ENCODE results near the gene MT1G. TPM values are rescaled to one million over a fixed set of nuclear protein-coding genes. Genes with fewer than 3 reads are reported as not detected.
"Not testable (repeated sequence)": the region's sequence is repeated elsewhere in the genome, so short reads cannot be mapped to it uniquely, and the experiment has no call there.

Gene MT1G
- total RNA-seq, 2 donors from 2014 or later, result 3.4 TPM; not detected in 1

DNA sequence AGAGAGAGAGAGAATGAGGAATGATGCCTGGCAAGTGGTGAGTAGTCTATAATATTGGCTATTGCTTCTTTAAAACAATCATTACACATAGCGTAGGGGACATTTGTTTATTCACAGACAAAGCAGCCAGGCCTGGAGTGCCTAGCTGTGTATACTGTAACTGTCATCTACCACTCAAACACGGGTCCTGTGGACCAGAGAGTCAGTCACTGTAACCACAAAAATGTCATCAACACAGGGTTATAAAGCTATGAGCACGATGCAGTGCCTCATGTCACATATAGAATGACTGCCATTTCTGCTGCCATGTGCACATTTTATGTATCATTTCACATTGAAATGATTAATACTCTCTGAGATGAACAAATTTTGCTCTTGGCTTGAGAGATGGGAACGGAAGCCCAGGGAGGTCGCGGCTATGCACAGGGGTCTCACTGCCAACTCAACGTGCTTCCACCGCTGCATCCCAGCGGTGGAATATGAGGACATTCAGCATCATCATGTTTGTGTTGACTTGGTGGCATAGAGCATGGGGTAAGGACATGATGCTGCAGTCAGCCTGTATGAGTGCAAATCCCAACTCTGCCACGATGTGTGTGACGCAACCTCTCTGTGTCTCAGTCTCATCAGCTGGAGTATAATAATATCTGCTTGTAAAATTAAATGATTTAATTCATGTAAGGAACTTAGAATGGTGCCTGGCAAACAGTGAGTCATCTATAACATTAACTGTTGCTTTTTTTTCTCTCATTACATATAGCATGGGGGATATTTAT, 5.1 kb upstream of the MT1G start:
- Mint-ChIP-seq H3K9me3 (no peaks in the 10 kb centered on the region), H3K27ac (no peak overlapping the region), H3K36me3 (peaks cover 0 to 8% of the 10 kb centered on the region in 2 donors)
- DNase-seq (ENCODE audit: low spot score in 2 of 2) (no peak), ATAC-seq (no peak)

DNA sequence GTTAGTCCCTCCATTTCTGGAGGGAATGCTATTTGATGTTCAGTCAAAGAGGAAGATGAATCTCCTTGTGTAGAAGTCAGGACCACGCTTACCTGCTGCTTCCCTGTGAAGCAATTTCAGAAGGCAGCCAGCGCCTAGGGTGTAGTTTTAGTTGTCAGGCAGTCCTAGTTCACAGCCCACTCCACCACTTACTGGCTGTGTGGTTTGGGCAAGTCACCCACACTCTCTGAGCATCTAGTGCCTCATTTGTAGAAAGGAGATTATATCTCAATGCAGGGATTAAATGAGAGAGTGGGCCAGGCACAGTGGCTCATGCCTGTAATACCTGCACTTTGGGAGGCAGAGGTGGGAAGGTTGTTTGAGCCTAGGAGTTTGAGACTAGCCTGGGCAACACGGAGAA, 4.3 kb upstream of the MT1G start:
- ATAC-seq; H3K9me3 Mint-ChIP-seq; H3K36me3 Mint-ChIP-seq; DNase-seq (ENCODE audit: low spot score in 2 of 2); H3K27ac Mint-ChIP-seq: not testable (repeated sequence)

DNA sequence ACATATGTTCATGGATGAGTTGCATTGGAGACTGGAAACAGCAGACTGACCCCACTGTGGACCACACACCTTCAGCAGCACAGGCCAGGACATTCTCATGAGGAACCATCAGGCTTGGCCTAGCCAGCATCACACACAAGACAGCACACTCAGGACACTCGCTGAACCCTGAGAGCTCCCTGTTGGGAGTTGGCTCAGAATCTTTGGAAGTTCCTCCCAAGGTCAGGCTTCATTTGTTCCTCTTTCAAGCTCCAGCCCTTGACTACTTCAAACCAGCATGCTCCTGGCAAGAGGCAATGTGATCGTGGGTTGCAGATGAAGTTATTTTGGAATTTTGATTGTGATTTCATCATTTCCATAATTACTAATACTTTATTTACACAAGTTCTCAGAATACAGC, 3.8 kb upstream of the MT1G start:
- not testable (repeated sequence) for ATAC-seq; DNase-seq (ENCODE audit: low spot score in 2 of 2); H3K36me3 Mint-ChIP-seq; H3K27ac Mint-ChIP-seq; H3K9me3 Mint-ChIP-seq

DNA sequence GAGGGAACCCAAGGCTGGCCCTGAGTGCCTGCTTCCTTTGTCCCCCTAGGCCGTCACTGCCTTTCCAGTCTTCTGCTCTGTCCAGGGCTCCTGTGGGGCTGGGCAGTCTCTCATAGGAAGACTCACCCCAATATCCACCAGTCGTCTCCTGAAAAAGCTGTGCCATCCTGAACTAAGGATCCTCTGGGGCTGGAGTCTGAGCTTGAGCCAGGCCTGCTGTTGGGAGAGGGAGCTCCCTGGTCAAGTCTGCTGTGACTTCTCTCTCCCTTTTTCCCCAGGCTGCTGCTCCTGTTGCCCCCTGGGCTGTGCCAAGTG, 2.7 kb upstream of the MT1G start:
- ATAC-seq (no peak), DNase-seq (ENCODE audit: low spot score in 2 of 2) (no peak)
- Mint-ChIP-seq H3K27ac (no peak overlapping the region), H3K9me3 (no peaks in the 10 kb centered on the region), H3K36me3 (peaks cover 0 to 8% of the 10 kb centered on the region in 2 donors)

DNA sequence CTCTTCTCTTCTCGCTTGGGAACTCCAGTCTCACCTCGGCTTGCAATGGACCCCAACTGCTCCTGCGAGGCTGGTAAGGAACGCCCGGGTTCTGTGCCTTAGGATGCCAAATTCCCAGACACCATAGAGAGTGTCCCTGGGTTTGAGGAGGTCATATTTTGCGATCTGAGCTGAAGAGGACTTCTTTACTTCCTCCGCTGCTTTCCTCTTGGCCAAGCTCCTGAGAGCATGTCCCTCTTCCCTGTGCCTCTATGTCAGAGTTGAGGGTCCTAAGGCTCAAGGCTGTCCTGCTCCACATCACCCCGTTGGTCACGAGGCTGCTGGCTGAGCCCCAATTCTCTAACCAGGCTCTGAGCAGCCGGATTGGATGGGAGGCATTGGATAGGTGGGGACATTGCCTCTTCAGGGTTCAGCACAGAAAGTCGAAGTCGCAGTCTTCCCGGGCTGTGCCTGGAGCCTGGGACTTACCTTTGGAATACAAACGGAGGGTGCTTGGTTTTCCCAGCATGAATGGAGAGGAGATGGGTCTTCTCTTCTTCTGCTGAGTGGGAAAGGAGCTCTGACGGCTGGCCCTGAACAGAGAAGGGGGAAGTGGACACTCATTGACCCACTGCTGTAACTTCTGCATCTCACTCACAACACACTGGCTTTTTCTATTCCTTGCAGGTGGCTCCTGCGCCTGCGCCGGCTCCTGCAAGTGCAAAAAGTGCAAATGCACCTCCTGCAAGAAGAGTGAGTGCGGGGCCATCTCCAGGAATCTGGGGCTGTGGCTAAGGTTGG, 2.2 kb upstream of the MT1G start:
- ATAC-seq (no peak), DNase-seq (ENCODE audit: low spot score in 2 of 2) (no peak)
- Mint-ChIP-seq H3K36me3 (peaks cover 0 to 8% of the 10 kb centered on the region in 2 donors), H3K9me3 (no peaks in the 10 kb centered on the region), H3K27ac (no peak overlapping the region)

DNA sequence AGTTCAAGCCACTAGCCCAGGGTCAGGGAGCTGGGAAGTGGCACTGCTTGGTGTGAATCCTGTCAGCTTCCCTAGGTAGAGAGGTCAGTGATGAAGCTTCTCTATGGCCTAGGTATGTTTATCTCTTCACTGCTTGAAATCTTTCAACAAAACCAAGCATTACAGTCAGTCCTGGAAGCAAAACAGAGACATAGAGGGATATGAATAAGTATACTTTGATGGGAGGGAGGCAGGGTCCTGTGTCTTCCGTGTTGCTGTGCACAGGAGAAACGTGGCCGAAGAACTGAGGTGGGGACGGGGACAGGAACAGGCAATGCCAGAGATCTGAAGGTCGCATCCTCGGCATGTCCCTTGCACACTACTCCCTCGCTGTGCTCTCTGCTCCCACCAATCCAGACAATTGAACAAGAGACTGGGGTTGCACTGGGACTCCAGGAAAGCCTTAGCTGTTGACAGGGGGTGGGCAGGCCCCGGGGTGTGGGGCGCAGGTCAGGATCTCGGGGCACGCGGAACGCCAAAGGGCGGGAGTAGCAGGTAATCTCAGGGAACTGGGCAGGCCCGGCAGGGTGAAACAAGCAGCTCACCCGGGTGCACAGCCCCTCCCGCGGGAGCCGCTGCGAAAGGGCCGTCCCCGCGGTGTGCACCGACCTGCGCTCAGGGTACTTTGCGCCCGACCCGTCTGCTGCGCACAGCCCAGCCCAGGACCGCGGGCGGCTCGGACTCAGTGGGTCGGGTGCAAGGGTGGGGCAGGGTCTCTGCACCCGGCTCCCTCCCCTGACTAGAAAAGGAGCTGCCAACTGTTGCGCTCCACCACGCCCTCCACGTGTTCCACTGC, 1.4 kb upstream of the MT1G start, which contains the start of gene MT1H:
TSS of gene MT1H (plus strand) at position 810 of the 835 bp plus-strand sequence. CDS start 71 bp downstream, outside the sequence.
- peaks cover 0 to 8% of the 10 kb centered on the region in 2 donors for H3K36me3 Mint-ChIP-seq
- no peak within 1 kb of the TSS for H3K27ac Mint-ChIP-seq
- DNase-seq (ENCODE audit: low spot score in 2 of 2) (peak in 1 of 2 donors; percentile 37), ATAC-seq (peak in 1 of 2 donors; percentile 53)
- H3K9me3 Mint-ChIP-seq, result no peaks in the 10 kb centered on the region

DNA sequence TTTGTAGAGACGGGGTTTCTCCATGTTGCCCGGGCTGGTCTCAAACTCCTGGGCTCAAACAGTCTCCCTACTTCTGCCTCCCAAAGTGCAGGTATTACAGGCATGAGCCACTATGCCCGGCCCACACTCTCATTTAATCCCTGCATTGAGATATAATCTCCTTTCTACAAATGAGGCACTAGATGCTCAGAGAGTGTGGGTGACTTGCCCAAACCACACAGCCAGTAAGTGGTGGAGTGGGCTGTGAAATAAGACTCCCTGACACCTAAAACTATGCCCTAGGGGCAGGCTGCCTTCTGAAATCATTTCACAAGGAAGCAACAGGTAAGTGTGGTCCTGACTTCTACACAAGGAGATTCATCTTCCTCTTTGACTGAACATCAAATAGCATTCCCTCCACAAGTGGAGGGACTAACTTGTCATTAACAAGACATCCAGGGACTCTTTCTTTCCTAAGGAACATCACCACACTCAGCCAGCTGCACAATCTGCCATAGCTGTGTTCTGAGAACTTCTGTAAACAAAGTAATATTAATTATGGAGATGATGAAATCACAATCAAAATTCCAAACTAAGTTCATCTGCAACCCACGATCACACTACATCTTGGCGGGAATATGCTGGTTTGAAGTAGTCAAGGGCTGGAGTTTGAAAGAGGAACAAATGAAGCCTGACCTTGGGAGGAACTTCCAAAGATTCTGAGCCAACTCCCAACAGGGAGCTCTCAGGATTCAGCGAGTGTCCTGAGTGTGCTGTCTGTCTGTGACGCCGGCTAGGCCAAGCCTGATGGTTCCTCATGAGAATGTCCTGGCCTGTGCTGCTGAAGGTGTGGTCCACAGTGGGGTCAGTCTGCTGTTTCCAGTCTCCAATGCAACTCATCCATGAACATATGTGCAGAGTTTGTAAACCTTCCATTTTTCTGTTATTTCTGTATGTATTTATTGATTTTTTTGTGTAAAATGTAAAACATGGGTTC, 2.3 kb downstream of the MT1G start:
- not testable (repeated sequence) for ATAC-seq; DNase-seq (ENCODE audit: low spot score in 2 of 2); H3K36me3 Mint-ChIP-seq; H3K9me3 Mint-ChIP-seq; H3K27ac Mint-ChIP-seq

DNA sequence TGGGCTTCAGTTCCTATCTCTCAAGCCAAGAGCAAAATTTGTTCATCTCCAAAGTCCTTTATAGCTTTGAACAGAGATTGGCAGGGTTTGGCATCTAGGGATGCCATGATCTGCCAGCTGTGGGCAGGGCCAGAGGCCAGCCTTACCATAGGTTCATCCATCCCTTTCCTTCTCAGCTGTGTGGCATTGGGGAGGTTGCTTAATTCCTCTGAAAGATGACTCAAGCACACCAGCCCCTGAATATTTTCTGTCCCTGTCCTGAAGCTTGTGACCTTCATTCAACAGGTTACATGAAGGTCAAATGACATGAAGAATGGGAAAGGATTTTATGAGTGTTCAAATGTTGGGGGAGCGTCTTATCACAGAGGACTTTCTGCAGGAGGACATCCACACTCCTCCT, 3.4 kb downstream of the MT1G start:
- ATAC-seq, result no peak
- Mint-ChIP-seq H3K27ac (no peak overlapping the region), H3K36me3 (peaks cover 0 to 8% of the 10 kb centered on the region in 2 donors), H3K9me3 (no peaks in the 10 kb centered on the region)
- no peak for DNase-seq (ENCODE audit: low spot score in 2 of 2)

DNA sequence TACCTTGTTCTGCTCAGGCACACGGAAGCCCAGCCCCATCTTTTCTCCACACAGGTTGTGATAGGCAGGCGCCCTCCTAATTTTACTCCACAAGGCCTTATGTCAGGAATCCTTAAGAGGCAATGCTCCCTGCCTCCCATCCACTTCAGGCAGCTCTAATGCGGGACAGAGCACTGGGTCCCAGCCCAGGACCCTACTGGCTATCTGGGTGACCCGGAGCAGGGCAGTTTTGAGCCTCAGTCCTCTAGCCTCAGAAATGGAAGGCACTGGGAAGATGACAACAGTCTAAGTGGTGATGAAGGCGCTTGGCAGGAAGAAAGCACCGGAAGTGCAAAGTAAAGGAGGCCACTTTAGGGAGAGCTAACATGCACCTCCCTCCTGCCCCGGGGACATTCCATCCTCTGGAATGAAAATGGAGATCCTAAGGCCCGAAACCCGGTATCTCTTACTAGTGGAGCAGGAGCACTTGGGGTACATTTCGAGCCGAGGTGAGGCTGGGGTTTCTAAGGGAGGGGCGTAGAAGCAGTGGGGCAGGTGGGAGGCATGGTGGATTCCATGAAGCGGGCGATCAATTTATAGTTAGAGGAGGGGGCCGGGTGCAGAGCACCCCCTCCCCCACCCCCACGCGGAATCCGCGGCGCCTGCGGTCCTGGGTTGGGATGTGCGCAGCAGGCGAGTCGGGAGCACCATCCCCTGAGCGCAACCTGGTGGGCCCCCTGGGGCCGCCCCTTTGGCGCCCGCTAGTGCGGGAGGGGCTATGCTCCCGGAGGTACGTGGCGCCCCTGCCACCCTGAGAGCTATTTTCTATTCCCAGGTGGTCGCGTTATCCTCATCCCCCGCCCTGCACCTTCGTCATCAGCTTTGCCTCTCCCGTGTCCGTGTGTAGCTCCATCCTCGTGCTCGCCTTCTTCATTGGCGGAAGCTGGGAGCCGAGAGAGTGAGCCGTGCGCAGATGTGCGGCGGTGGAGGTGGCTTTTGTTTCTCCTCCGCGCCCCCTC, 5.2 kb downstream of the MT1G start:
- DNase-seq (ENCODE audit: low spot score in 2 of 2) (peak in 1 of 2 donors; percentile 49), ATAC-seq (peak; percentile 62 to 63)
- H3K27ac Mint-ChIP-seq, result peak overlapping the region; percentile 31 to 95
- no peaks in the 10 kb centered on the region for H3K36me3 Mint-ChIP-seq
- no peaks in the 10 kb centered on the region for H3K9me3 Mint-ChIP-seq

DNA sequence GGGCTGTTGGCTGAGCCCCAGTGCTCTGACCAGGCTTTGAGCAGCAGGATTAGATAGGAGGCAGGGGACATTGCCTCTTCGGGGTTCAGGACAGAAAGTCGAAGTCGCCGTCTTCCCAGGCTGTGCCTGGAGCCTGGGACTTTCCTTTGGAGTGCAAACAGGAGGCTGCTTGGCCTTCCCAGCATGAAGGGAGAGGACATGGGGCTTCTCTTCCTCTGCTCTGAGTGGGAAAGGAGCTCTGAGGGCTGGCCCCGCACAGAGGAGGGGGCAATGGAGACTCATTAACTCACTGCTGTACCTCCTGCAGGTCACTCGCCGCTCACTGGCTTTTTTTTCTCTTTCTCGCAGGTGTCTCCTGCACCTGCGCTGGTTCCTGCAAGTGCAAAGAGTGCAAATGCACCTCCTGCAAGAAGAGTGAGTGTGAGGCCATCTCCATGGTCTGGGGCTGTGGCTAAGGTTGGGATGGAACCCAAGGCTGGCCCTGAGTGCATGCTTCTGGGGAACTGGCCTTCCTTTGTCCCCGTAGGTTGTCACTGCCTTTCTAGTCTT, 9.5 kb downstream of the MT1G start:
- no peaks in the 10 kb centered on the region for H3K9me3 Mint-ChIP-seq
- DNase-seq (ENCODE audit: low spot score in 2 of 2) (no peak), ATAC-seq (no peak)
- no peaks in the 10 kb centered on the region for H3K36me3 Mint-ChIP-seq
- H3K27ac Mint-ChIP-seq, result peak overlapping the region; percentile 30 to 81

DNA sequence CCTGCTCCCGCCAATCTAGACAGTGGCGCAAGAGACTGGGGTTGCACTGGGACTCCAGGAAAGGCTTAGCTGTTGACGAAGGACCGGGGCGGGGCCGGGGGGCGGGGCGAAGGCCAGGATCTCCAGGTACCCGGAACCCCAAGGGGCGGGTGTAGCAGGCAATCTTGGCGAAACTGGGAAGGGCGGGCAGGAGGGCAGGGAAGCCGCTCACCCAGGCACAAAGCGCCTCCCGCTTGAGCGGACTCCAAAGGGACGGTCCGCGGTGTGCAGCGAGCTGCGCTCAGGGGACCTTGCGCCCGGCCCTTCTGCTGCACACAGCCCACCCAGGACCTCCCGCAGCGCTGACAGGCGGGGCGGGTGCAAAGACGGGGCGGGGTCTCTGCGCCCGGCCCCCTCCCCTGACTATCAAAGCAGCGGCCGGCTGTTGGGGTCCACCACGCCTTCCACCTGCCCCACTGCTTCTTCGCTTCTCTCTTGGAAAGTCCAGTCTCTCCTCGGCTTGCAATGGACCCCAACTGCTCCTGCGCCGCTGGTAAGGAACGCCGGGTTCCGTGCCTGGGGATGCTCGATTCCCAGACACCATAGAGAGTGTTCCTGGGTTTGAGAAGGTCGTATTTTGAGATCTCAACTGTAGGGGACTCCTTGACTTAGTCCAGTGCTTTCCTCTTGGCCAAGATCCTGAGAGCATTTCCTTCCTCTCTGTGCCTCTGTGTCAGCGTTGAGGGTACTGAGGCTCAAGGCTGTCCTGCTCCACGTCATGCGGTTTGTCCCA, 10.1 kb downstream of the MT1G start, which contains the start of gene MT1F:
TSS of gene MT1F (plus strand) at position 405 of the 772 bp plus-strand sequence. CDS start at position 505, 100 bp downstream.
- peak within 1 kb of the TSS; percentile 30 to 81 for H3K27ac Mint-ChIP-seq
- H3K9me3 Mint-ChIP-seq, result no peaks in the 10 kb centered on the region
- DNase-seq (ENCODE audit: low spot score in 2 of 2) (peak; percentile 64 to 65), ATAC-seq (peak; percentile 90 to 92)
- no peaks in the 10 kb centered on the region for H3K36me3 Mint-ChIP-seq

DNA sequence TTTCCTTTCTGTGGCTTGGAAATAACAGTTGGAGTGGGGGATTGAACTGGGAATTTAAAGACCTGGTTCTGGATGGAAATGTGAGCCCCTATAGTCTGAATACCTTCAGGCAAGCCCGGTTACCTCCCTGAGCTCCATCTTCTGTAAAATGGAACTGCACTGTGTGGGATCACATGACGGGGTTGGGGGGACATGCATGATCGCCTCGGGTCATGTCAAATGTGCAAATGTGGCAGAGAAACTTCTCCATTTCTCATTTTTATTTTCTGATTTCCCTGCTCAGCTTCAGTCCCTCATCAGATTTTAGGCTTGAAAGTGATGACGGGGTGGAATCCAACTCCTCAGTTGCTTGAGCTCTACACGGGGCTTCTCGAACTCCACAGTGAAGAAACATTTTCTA, 14.6 kb downstream of the MT1G start:
- Mint-ChIP-seq H3K27ac (no peak overlapping the region), H3K9me3 (no peaks in the 10 kb centered on the region), H3K36me3 (no peaks in the 10 kb centered on the region)
- ATAC-seq, result no peak
- DNase-seq (ENCODE audit: low spot score in 2 of 2), result no peak

DNA sequence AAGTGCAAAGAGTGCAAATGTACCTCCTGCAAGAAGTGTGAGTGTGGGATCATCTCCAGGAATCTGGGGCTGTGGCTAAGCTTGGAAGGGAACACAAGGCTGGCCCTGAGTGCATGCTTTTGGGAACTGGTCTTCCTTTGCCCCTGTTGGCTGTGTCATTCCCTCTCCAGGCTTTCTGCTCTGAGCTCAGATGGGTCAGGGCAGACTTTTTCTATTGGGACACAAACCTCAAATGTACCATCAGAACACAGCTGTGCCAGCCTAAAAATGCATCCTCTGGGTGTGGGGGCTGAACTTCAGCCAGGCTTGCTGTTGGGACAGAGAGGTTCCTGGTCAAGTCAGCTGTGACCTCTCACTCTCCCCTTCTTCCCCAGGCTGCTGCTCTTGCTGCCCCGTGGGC, 15.3 kb downstream of the MT1G start:
- no peak for DNase-seq (ENCODE audit: low spot score in 2 of 2)
- no peak overlapping the region for H3K27ac Mint-ChIP-seq
- H3K36me3 Mint-ChIP-seq, result no peaks in the 10 kb centered on the region
- ATAC-seq, result no peak
- no peaks in the 10 kb centered on the region for H3K9me3 Mint-ChIP-seq

DNA sequence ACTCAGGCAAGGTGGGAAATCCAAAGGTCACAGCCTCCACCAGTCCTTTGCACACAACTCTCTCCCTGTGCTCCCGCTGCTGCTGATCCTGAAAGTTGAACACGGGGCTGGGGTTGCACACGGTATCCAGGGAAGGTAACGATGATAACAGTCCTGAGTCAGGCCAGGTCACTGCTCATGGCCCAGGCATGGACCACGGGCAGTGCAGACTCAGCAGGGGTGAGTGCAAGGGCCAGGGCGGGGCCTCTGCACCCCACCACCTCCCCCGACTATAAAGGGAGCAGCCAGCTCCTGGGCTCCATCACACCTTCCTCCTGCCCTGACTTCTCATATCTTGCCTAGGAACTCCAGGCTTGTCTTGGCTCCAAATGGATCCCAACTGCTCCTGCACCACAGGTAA, 16.3 kb downstream of the MT1G start, which contains the start of gene MT1B:
TSS of gene MT1B (plus strand) at position 301 of the 400 bp plus-strand sequence. CDS start at position 369, 68 bp downstream.
- no peak for ATAC-seq
- Mint-ChIP-seq H3K36me3 (no peaks in the 10 kb centered on the region), H3K27ac (no peak within 1 kb of the TSS)

More for the DNA sequence above, 16.3 kb downstream of the MT1G start, which contains the start of gene MT1B:
- no peak for DNase-seq (ENCODE audit: low spot score in 2 of 2)
- no peaks in the 10 kb centered on the region for H3K9me3 Mint-ChIP-seq
